SK-N-SH treated with all-trans-retinoic acid at 6 μM for 48 hours (cell line): ENCODE results near the gene MED15.

Experiments used
- ATAC-seq: fragments of 200-7000 bp; cut with Tn5 transposase; 3 replicates; pipeline ENCODE4 v1.9.1; 2020; ENCODE audit warnings: mild to moderate bottlenecking, moderate library complexity
- ARNTL ChIP-seq: fragments of 450-650 bp; formaldehyde crosslinking; IDR thresholded peaks from 2 replicates; pipeline ENCODE4 v1.5.0; 2020; ENCODE audit warnings: low read depth, mild to moderate bottlenecking, moderate library complexity, borderline replicate concordance
- BACH2 ChIP-seq: fragments of 250-450 bp; sonication (Bioruptor Pico); IDR thresholded peaks from 2 replicates; pipeline ENCODE4 v1.9.0; 2021; ENCODE audit warnings: mild to moderate bottlenecking, borderline replicate concordance
- CSDC2 ChIP-seq: fragments of 250-450 bp; sonication (Bioruptor Pico); IDR thresholded peaks from 2 replicates; pipeline ENCODE4 v1.5.0; 2020; ENCODE audit warnings: mild to moderate bottlenecking, moderate library complexity
- ESRRG ChIP-seq: fragments of 250-450 bp; sonication (Bioruptor Pico); IDR thresholded peaks from 2 replicates; pipeline ENCODE4 v1.6.1; 2021; ENCODE audit warnings: mild to moderate bottlenecking
- GLIS3 ChIP-seq: fragments of 250-450 bp; sonication (Bioruptor Pico); IDR thresholded peaks from 2 replicates; pipeline ENCODE4 v1.5.0; 2020; ENCODE audit warnings: mild to moderate bottlenecking, moderate library complexity
- ISL1 ChIP-seq: fragments of 250-450 bp; sonication (Bioruptor Pico); IDR thresholded peaks from 2 replicates; pipeline ENCODE4 v2.1.2; 2022; ENCODE audit warnings: mild to moderate bottlenecking, moderate library complexity
- OSR1 ChIP-seq: fragments of 250-450 bp; sonication (Bioruptor Pico); IDR thresholded peaks from 2 replicates; pipeline ENCODE4 v1.8.0; 2022; ENCODE audit warnings: moderate library complexity, mild to moderate bottlenecking, inconsistent platforms
- PPARA ChIP-seq: fragments of 250-450 bp; sonication (Bioruptor Pico); IDR thresholded peaks from 2 replicates; pipeline ENCODE4 v1.5.0; 2020; ENCODE audit warnings: mild to moderate bottlenecking, borderline replicate concordance
- RARB ChIP-seq: fragments of 250-450 bp; sonication (Bioruptor Pico); IDR thresholded peaks from 2 replicates; pipeline ENCODE4 v1.8.0; 2021; ENCODE audit warnings: mild to moderate bottlenecking, moderate library complexity
- SNAI2 ChIP-seq: fragments of 250-450 bp; sonication (Bioruptor Pico); IDR thresholded peaks from 2 replicates; pipeline ENCODE4 v1.5.0; 2020; ENCODE audit warnings: mild to moderate bottlenecking, moderate library complexity
- TCF4 ChIP-seq: fragments of 250-450 bp; sonication (Bioruptor Pico); IDR thresholded peaks from 2 replicates; pipeline ENCODE4 v1.8.0; 2021; ENCODE audit warnings: mild to moderate bottlenecking, moderate library complexity, borderline replicate concordance
- TOX ChIP-seq: fragments of 250-450 bp; sonication (Bioruptor Pico); IDR thresholded peaks from 2 replicates; pipeline ENCODE4 v1.8.0; 2021; ENCODE audit warnings: mild to moderate bottlenecking, moderate library complexity, borderline replicate concordance
- ZC3H10 ChIP-seq: fragments of 250-450 bp; sonication (Bioruptor Pico); IDR thresholded peaks from 2 replicates; pipeline ENCODE4 v1.5.1; 2021; ENCODE audit warnings: mild to moderate bottlenecking, moderate library complexity
- ZFP3 ChIP-seq: fragments of 250-450 bp; sonication (Bioruptor Pico); IDR thresholded peaks from 2 replicates; pipeline ENCODE4 v1.5.0; 2020; ENCODE audit warnings: mild to moderate bottlenecking, moderate library complexity
- ZFP30 ChIP-seq: fragments of 450-650 bp; formaldehyde crosslinking; IDR thresholded peaks from 2 replicates; pipeline ENCODE4 v1.5.0; 2022; ENCODE audit warnings: mild to moderate bottlenecking, moderate library complexity
- ZNF565 ChIP-seq: fragments of 450-650 bp; formaldehyde crosslinking; conservative IDR thresholded peaks from 2 replicates; pipeline ENCODE4 v1.5.0; 2020; ENCODE audit warnings: low read depth, mild to moderate bottlenecking, moderate library complexity
- ZNF8 ChIP-seq: fragments of 450-650 bp; formaldehyde crosslinking; IDR thresholded peaks from 2 replicates; pipeline ENCODE4 v1.5.0; 2020; ENCODE audit warnings: mild to moderate bottlenecking, moderate library complexity
- TF ChIP-seq, protein P1 (sequence below): fragments of 250-450 bp; sonication (Bioruptor Pico); IDR thresholded peaks from 2 replicates; pipeline ENCODE4 v1.8.0; 2021; ENCODE audit warnings: low read depth, mild to moderate bottlenecking, moderate library complexity, borderline replicate concordance
- TF ChIP-seq, protein P2 (sequence below): fragments of 250-450 bp; sonication (Bioruptor Pico); IDR thresholded peaks from 2 replicates; pipeline ENCODE4 v1.5.1; 2020; ENCODE audit warnings: low read depth, mild to moderate bottlenecking, moderate library complexity
- TF ChIP-seq, protein P3 (sequence below): fragments of 250-450 bp; sonication (Bioruptor Pico); IDR thresholded peaks from 2 replicates; pipeline ENCODE4 v1.5.1; 2021; ENCODE audit warnings: mild to moderate bottlenecking, moderate library complexity
- TF ChIP-seq, protein P4 (sequence below): fragments of 250-450 bp; sonication (Bioruptor Pico); IDR thresholded peaks from 2 replicates; pipeline ENCODE4 v1.5.0; 2020; ENCODE audit warnings: mild to moderate bottlenecking, moderate library complexity

The MED15 gene

DNA sequence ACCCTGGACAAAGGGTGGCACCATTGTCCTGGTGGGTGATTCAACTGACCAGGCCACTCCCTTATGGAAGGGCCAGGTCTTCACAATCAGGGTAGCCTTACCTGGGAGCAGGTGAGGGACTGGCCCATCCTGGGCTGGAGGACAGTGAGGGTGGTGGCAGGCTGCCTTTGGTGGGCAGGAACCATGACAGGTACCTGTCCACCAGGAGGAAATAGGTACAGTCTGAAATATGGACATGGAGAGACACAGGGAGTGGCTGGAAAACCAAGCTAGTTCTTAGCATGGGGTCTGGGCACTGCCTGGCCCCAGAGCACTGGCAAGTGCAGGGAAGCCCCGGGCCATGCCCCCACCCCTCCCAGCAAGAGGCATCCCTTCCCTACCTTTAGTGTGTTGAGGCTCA, 113.8 kb downstream of the MED15 start:
- TF ChIP-seq CSDC2 (CRISPR knock-in tag) (no peak), OSR1 (no peak), ZFP3 (no peak)
- no peak for ATAC-seq

DNA sequence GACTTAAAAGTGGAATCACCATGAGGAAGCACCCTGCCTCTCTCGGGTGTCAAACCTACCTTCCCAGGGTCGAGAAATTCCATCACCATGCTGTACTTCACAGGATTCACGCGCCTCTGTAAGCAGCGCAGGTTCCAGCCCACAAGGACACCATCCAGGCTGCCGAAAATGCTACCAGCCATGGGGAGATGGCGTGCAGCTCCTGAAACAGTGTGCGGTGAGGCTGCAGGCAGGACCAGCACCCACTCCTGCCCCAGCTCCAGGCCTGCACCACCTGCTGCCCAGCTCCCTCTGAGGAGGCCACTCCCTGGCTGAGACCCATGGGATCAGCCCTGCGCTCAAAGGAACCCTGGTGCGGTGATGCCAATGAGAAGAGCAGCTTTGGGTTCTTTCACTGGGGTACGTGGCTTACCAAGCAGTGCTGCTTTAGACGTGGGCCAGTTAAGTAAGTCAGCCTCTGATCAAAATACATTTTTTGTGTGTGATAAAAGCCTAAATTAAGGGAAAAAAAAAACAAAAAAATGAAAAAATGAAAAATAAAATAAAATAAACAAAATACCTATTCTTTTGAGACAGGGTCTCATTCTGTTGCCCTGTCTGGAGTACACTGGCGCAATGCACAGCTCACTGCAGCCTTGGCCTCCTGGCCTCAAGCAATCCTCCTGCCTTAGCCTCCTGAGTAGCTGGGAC, 115.4 kb downstream of the MED15 start:
- no peak for ATAC-seq
- no peak for TF ChIP-seq ZC3H10 (CRISPR knock-in tag)
- no peak for TF ChIP-seq BACH2
- TF ChIP-seq ZNF565 (CRISPR knock-in tag) = no peak
- TF ChIP-seq, protein P1, sequence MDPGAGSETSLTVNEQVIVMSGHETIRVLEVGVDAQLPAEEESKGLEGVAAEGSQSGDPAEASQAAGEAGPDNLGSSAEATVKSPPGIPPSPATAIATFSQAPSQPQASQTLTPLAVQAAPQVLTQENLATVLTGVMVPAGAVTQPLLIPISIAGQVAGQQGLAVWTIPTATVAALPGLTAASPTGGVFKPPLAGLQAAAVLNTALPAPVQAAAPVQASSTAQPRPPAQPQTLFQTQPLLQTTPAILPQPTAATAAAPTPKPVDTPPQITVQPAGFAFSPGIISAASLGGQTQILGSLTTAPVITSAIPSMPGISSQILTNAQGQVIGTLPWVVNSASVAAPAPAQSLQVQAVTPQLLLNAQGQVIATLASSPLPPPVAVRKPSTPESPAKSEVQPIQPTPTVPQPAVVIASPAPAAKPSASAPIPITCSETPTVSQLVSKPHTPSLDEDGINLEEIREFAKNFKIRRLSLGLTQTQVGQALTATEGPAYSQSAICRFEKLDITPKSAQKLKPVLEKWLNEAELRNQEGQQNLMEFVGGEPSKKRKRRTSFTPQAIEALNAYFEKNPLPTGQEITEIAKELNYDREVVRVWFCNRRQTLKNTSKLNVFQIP (CRISPR knock-in tag) = no peak
- TF ChIP-seq ZFP30 (CRISPR knock-in tag) = no peak
- TF ChIP-seq, protein P2, sequence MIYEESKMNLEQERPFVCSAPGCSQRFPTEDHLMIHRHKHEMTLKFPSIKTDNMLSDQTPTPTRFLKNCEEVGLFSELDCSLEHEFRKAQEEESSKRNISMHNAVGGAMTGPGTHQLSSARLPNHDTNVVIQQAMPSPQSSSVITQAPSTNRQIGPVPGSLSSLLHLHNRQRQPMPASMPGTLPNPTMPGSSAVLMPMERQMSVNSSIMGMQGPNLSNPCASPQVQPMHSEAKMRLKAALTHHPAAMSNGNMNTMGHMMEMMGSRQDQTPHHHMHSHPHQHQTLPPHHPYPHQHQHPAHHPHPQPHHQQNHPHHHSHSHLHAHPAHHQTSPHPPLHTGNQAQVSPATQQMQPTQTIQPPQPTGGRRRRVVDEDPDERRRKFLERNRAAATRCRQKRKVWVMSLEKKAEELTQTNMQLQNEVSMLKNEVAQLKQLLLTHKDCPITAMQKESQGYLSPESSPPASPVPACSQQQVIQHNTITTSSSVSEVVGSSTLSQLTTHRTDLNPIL (CRISPR knock-in tag) = no peak
- no peak for TF ChIP-seq ARNTL (CRISPR knock-in tag)
- no peak for TF ChIP-seq PPARA (CRISPR knock-in tag)
- TF ChIP-seq, protein P3, sequence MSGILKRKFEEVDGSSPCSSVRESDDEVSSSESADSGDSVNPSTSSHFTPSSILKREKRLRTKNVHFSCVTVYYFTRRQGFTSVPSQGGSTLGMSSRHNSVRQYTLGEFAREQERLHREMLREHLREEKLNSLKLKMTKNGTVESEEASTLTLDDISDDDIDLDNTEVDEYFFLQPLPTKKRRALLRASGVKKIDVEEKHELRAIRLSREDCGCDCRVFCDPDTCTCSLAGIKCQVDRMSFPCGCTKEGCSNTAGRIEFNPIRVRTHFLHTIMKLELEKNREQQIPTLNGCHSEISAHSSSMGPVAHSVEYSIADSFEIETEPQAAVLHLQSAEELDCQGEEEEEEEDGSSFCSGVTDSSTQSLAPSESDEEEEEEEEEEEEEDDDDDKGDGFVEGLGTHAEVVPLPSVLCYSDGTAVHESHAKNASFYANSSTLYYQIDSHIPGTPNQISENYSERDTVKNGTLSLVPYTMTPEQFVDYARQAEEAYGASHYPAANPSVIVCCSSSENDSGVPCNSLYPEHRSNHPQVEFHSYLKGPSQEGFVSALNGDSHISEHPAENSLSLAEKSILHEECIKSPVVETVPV = no peak
- TF ChIP-seq ISL1 (CRISPR knock-in tag) = no peak
- TF ChIP-seq TOX (CRISPR knock-in tag) = no peak
- TF ChIP-seq RARB (CRISPR knock-in tag) = no peak
- TF ChIP-seq OSR1 = no peak
- no peak for TF ChIP-seq GLIS3
- no peak for TF ChIP-seq ESRRG
- no peak for TF ChIP-seq SNAI2
- no peak for TF ChIP-seq ZFP3
- TF ChIP-seq, all 23 proteins: peak for 0

DNA sequence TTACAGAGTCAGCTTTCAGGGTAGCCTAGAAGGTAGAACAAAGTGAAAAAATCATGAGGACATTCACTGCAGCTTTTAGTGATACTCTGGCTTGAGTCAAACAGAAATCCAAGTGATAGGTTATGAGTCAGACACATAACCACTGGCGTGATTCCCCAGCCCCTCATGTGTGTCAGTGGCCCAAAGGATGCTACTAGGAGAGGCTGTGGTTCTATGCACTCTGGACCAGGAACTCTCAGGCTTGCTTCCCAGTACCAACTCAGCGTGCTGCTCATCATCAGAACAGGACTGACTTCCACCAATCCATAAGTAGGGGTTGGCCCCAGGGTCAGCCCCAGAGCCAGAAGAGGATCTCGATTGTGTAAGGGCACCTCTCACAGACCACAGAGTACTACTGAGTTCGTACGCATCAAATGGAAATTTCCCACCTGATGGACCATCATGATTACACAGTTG, 116.8 kb downstream of the MED15 start:
- no peak; the same call in 2 of the 3 replicates for ATAC-seq
- TF ChIP-seq ZNF8 (CRISPR knock-in tag) (no peak), PPARA (CRISPR knock-in tag) (no peak)
- TF ChIP-seq, protein P3 = no peak

DNA sequence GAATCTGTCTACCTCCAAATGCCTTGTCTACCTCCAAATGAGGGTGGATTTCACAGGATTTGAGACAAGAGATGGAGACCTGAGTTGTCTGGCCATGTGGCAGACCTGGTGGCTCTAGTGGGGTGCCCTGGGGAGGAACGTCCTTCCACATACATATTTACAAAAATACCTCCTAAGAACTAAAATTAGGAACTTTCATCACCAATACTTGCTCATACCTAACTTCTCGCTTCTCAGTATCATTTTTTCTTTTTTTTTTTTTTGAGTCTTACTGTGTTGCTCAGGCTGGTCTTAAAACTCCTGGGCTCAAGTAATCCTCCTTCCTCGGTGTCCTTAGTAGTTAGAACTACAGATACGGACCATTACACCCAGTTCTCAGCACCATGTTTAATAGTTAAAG, 117.9 kb downstream of the MED15 start:
- ATAC-seq = no peak
- TF ChIP-seq ARNTL (CRISPR knock-in tag) = no peak
- no peak for TF ChIP-seq OSR1
- TF ChIP-seq, protein P4, sequence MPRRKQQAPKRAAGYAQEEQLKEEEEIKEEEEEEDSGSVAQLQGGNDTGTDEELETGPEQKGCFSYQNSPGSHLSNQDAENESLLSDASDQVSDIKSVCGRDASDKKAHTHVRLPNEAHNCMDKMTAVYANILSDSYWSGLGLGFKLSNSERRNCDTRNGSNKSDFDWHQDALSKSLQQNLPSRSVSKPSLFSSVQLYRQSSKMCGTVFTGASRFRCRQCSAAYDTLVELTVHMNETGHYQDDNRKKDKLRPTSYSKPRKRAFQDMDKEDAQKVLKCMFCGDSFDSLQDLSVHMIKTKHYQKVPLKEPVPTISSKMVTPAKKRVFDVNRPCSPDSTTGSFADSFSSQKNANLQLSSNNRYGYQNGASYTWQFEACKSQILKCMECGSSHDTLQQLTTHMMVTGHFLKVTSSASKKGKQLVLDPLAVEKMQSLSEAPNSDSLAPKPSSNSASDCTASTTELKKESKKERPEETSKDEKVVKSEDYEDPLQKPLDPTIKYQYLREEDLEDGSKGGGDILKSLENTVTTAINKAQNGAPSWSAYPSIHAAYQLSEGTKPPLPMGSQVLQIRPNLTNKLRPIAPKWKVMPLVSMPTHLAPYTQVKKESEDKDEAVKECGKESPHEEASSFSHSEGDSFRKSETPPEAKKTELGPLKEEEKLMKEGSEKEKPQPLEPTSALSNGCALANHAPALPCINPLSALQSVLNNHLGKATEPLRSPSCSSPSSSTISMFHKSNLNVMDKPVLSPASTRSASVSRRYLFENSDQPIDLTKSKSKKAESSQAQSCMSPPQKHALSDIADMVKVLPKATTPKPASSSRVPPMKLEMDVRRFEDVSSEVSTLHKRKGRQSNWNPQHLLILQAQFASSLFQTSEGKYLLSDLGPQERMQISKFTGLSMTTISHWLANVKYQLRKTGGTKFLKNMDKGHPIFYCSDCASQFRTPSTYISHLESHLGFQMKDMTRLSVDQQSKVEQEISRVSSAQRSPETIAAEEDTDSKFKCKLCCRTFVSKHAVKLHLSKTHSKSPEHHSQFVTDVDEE (CRISPR knock-in tag) = no peak
- TF ChIP-seq, protein P2 (CRISPR knock-in tag) = no peak
- TF ChIP-seq TCF4 = no peak
- no peak for TF ChIP-seq GLIS3
- no peak for TF ChIP-seq SNAI2
- TF ChIP-seq PPARA (CRISPR knock-in tag) = no peak
- TF ChIP-seq, protein P3 = no peak
- no peak for TF ChIP-seq ZFP3
- TF ChIP-seq TOX (CRISPR knock-in tag) = no peak
- no peak for TF ChIP-seq ISL1 (CRISPR knock-in tag)
- TF ChIP-seq ESRRG = no peak
- no peak for TF ChIP-seq ZFP30 (CRISPR knock-in tag)
- no peak for TF ChIP-seq RARB (CRISPR knock-in tag)
